Parathyroid adenoma (tissue), 2 donors: ENCODE results near the gene SLC39A9.
"Not testable (repeated sequence)": the region's sequence is repeated elsewhere in the genome, so short reads cannot be mapped to it uniquely, and the experiment has no call there.

Experiments used
- H2AFZ ChIP-seq: fragments of 300-600 bp; sonication (generic); one replicate; pipeline ENCODE4 v1.7.0; 2017; ENCODE audit warnings: antibody characterized with exemption, mild to moderate bottlenecking
- H3K27ac ChIP-seq: fragments of 300-600 bp; sonication (generic); one replicate; pipeline ENCODE4 v1.7.0; 2017
- H3K27me3 ChIP-seq: fragments of 300-600 bp; sonication (generic); one replicate; pipeline ENCODE4 v1.7.0; 2017; ENCODE audit warnings: low read length; ENCODE audit not compliant: control insufficient read depth, insufficient read depth
- H3K36me3 ChIP-seq: fragments of 300-600 bp; sonication (generic); one replicate; pipeline ENCODE4 v1.7.0; 2017; ENCODE audit warnings: low read length; ENCODE audit not compliant: control insufficient read depth, insufficient read depth
- H3K4me1 ChIP-seq: fragments of 300-600 bp; sonication (generic); one replicate; pipeline ENCODE4 v1.7.0; 2017; ENCODE audit warnings: control low read depth
- H3K4me2 ChIP-seq: fragments of 300-600 bp; sonication (generic); one replicate; pipeline ENCODE4 v1.7.0; 2017; ENCODE audit warnings: low read length
- H3K4me3 ChIP-seq: fragments of 300-600 bp; sonication (generic); one replicate; pipeline ENCODE4 v1.7.0; 2017; ENCODE audit warnings: low read depth, low read length
- H3K79me2 ChIP-seq: fragments of 300-600 bp; sonication (generic); one replicate; pipeline ENCODE4 v1.7.0; 2017; ENCODE audit warnings: control low read depth
- H3K9ac ChIP-seq: fragments of 300-600 bp; sonication (generic); one replicate; pipeline ENCODE4 v1.7.0; 2017; ENCODE audit warnings: mild to moderate bottlenecking
- H3K9me3 ChIP-seq: fragments of 300-600 bp; sonication (generic); one replicate; pipeline ENCODE4 v1.7.0; 2017; ENCODE audit warnings: low read length; ENCODE audit not compliant: control insufficient read depth
- TF ChIP-seq, protein P1 (sequence below): fragments of 300-600 bp; sonication (generic); IDR thresholded peaks from one replicate; pipeline ENCODE4 v1.7.0; 2017; ENCODE audit warnings: antibody characterized with exemption, mild to moderate bottlenecking
- donor health status: primary hyperparathyroidism.

The SLC39A9 gene

DNA sequence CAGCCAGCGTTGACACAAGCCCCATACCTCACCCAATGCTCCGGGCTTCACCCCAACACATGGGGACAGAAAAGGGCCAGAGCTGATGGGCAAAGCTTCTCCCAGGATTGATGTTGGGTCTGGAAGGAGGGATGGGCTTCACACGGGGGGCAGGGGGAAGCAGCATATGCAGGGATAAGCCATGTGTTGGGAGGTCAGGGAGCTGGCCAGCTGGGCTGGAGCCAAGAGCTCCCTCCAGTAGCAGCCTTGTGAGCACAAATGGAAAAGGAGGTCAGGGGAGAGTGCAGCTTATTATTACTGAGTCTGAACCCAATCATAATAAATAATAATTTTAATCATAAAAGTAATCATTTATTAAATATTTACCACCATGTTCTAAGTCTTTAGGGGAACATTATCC lies 95.3 kb downstream of the SLC39A9 start:
- Histone ChIP-seq H3K4me1 (no peaks in the 10 kb centered on the region), H3K9ac (no peak overlapping the region), H3K9me3 (no peaks in the 10 kb centered on the region), H3K27ac (no peak overlapping the region), H3K36me3 (no peaks in the 10 kb centered on the region), H2AFZ (no peak overlapping the region), H3K79me2 (no peaks in the 10 kb centered on the region), H3K4me3 (no peak overlapping the region), H3K4me2 (no peak overlapping the region), H3K27me3 (no peaks in the 10 kb centered on the region)
- TF ChIP-seq, protein P1, sequence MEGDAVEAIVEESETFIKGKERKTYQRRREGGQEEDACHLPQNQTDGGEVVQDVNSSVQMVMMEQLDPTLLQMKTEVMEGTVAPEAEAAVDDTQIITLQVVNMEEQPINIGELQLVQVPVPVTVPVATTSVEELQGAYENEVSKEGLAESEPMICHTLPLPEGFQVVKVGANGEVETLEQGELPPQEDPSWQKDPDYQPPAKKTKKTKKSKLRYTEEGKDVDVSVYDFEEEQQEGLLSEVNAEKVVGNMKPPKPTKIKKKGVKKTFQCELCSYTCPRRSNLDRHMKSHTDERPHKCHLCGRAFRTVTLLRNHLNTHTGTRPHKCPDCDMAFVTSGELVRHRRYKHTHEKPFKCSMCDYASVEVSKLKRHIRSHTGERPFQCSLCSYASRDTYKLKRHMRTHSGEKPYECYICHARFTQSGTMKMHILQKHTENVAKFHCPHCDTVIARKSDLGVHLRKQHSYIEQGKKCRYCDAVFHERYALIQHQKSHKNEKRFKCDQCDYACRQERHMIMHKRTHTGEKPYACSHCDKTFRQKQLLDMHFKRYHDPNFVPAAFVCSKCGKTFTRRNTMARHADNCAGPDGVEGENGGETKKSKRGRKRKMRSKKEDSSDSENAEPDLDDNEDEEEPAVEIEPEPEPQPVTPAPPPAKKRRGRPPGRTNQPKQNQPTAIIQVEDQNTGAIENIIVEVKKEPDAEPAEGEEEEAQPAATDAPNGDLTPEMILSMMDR, result no peak

DNA sequence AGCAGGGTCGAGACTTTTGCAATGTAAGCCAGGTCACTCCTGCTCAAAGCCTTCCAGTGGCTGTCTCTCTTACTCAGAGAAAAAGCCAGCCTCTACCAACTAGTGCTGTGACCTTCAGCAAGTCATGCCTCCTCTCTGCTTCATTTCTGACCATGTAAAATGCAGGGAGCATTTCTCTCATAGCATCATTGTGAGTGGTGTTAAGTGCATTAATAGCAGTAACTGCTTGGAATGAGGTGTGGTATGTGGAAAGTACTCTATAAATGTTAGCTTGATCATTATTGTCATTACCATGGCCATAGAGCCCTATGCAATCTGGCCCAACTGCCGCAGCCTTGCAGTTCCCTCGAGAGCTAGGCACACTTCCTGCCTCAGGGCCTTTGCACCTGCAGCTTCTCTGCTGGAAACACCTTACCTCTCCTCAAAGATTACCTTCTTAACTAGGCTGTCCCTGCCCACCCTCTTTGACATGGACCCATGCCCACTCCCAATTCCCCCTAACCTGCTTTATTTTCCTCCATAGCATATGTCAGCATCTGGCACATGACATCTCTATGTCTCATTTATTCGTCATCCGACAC lies 96.9 kb downstream of the SLC39A9 start:
- Histone ChIP-seq H3K27ac (no peak overlapping the region), H3K4me1 (no peaks in the 10 kb centered on the region), H3K36me3 (no peaks in the 10 kb centered on the region), H3K9ac (no peak overlapping the region), H3K4me2 (no peak overlapping the region), H2AFZ (no peak overlapping the region), H3K27me3 (no peaks in the 10 kb centered on the region), H3K9me3 (no peaks in the 10 kb centered on the region), H3K4me3 (no peak overlapping the region), H3K79me2 (no peaks in the 10 kb centered on the region)
- TF ChIP-seq, protein P1, result no peak

DNA sequence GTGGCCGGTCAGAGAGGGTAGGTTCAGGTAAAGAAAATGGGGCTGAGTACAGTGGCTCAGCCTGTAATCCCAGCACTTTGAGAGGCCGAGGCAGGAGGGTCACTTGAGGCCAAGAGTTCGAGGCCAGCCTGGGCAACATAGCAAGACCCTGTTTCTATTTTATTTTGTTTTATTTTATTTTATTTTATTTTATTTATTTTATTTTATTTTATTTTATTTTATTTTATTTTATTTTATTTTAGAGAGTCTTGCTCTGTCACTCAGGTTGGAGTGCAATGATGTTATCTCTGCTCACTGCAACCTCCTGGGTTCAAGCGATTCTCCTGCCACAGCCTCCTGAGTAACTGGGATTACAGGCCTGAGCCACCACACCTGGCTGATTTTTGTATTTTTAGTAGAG lies 99.4 kb downstream of the SLC39A9 start:
- H3K79me2 ChIP-seq, H3K27ac ChIP-seq, H3K4me2 ChIP-seq, H3K27me3 ChIP-seq, H3K4me3 ChIP-seq, H3K9me3 ChIP-seq, H3K4me1 ChIP-seq, H3K36me3 ChIP-seq, H3K9ac ChIP-seq, H2AFZ ChIP-seq: not testable (repeated sequence)

DNA sequence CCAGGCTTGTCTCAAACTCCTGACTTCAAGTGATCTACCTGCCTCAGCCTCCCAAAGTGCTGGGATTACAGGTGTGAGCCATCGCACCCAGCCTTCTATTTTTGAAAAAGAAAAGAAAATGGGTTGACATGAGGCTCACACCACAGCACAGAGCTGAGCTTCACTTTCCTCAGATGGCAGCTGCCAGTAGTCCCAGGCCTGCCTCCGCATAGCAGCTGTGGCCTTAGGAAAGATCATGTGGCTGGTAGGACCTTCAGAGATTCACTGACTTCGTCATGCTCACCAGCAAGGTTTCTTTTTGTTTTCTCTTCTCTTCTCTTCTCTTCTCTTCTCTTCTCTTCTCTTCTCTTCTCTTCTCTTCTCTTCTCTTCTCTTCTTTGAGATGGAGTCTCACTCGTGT lies 99.8 kb downstream of the SLC39A9 start:
- not testable (repeated sequence) for H3K4me1 ChIP-seq, H3K79me2 ChIP-seq, H3K9me3 ChIP-seq, H3K27ac ChIP-seq, H2AFZ ChIP-seq, H3K4me2 ChIP-seq, H3K4me3 ChIP-seq, H3K9ac ChIP-seq, H3K27me3 ChIP-seq, H3K36me3 ChIP-seq

DNA sequence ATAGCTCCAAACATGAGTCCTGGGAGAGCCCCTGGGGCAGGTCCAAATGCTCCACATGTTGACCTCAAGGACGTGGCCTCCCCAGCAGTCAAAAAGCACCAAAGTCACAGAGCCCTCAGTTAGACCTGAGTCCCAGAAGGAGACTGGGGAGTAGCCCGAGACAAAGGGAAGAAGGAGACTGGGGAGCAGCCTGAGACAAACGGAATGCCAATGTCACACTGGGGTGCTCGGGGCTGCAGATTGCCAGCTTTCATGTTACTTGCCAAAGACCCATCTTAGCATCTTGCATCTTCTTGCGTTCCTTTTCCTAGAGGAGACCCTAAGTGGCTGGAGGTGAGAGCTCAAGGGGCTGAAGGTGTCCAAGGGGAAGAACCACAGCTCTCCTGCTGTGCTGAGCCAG lies 100.9 kb downstream of the SLC39A9 start:
- Histone ChIP-seq H2AFZ (no peak overlapping the region), H3K27ac (no peak overlapping the region), H3K9me3 (no peaks in the 10 kb centered on the region), H3K36me3 (no peaks in the 10 kb centered on the region), H3K4me1 (peaks cover 9% of the 10 kb centered on the region), H3K27me3 (no peaks in the 10 kb centered on the region), H3K4me3 (no peak overlapping the region), H3K79me2 (no peaks in the 10 kb centered on the region), H3K9ac (no peak overlapping the region), H3K4me2 (no peak overlapping the region)
- TF ChIP-seq, protein P1, result no peak

DNA sequence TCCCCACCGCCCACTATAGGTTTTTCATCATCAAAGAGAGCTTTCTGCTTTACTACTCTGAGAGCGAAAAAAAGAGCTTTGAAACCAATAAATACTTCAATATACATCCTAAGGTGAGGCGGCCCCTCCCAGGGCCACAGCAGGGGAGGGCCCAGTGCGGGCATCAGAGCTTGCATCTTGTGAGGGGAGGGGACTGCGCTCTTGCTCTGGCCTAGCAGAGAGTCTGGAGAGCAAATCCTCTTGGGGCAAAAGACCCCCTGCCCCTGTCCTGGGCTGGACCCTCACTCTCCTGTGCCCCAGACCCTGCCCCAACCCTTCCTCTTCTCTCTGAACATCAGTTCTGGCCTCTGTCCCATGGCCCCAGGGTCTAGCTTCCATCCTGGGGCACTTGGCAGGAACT lies 101.6 kb downstream of the SLC39A9 start:
- no peaks in the 10 kb centered on the region for H3K27me3 ChIP-seq
- TF ChIP-seq, protein P1, result no peak

More for the DNA sequence above, 101.6 kb downstream of the SLC39A9 start:
- Histone ChIP-seq H3K79me2 (no peaks in the 10 kb centered on the region), H3K4me2 (no peak overlapping the region), H3K4me3 (no peak overlapping the region), H3K9me3 (no peaks in the 10 kb centered on the region), H3K36me3 (no peaks in the 10 kb centered on the region), H3K27ac (no peak overlapping the region), H3K4me1 (peaks cover 9% of the 10 kb centered on the region), H2AFZ (no peak overlapping the region), H3K9ac (no peak overlapping the region)
